Kidney (tissue), 14 donors: Measurements from ENCODE around the gene RNF215. TPM values are rescaled to one million over a fixed set of nuclear protein-coding genes. Genes with fewer than 3 reads are reported as not detected.

ENCODE experiments used
- DNase-seq, 5 donors: peaks; one replicate each; pipeline ENCODE4 v3.0.0-alpha.2; 2013 to 2020
- FAIRE-seq: peaks from 2 replicates; lab custom pipeline; 2012; peaks lifted over from hg19 to GRCh38; lab: Jason Lieb, UNC
- H3K27ac ChIP-seq, 2 donors: one replicate each; pipeline ENCODE4 v1.7.0; 2013; ENCODE audit warnings: low read depth in 2 of 2, low read length in 2 of 2, inconsistent platforms in 1 of 2
- H3K27me3 ChIP-seq: one replicate; pipeline ENCODE4 v1.7.1; 2013; ENCODE audit warnings: low read length, inconsistent platforms; ENCODE audit not compliant: control insufficient read depth, insufficient read depth
- H3K36me3 ChIP-seq, 3 donors: one replicate each; pipeline versions ENCODE4 v1.7.0 to v1.7.1; 2013; ENCODE audit warnings: low read length in 3 of 3, control low read depth in 1 of 3, inconsistent platforms in 1 of 3; ENCODE audit not compliant: insufficient read depth in 3 of 3, control insufficient read depth in 2 of 3
- H3K4me1 ChIP-seq, 3 donors: one replicate each; pipeline versions ENCODE4 v1.7.0 to v1.7.1; 2013; ENCODE audit warnings: low read length in 3 of 3, inconsistent platforms in 1 of 3, low read depth in 1 of 3; ENCODE audit not compliant: control insufficient read depth in 2 of 3, insufficient read depth in 2 of 3
- H3K4me3 ChIP-seq, 3 donors: one replicate each; pipeline versions ENCODE4 v1.7.0 to v1.8.1; 2013; ENCODE audit warnings: low read length in 3 of 3, control low read depth in 1 of 3, inconsistent platforms in 1 of 3
- H3K9ac ChIP-seq, 3 donors: one replicate each; pipeline versions ENCODE4 v1.7.0 to v1.7.1; 2013; ENCODE audit warnings: low read length in 3 of 3, control low read depth in 1 of 3, inconsistent platforms in 1 of 3
- H3K9me3 ChIP-seq, 3 donors: one replicate each; pipeline versions ENCODE4 v1.7.0 to v1.7.1; 2013; ENCODE audit warnings: low read length in 3 of 3, control low read depth in 1 of 3, inconsistent platforms in 1 of 3; ENCODE audit not compliant: control insufficient read depth in 2 of 3, insufficient read depth in 1 of 3
- intact Hi-C: fragments of 100-400 bp; cut with DNase I; formaldehyde crosslinking; loops from one replicate; pipeline ENCODE4 v1.11.1; 2022
- polyA plus RNA-seq: library from polyadenylated mRNA; stranded (reverse); fragments of 350-450 nt; fragmentation: Illumina TruSeq; extraction: RNeasy Lipid Tissue Mini Kit (QIAGEN cat#74804); gene quantifications from one replicate; pipeline ENCODE4 v1.2.3, GENCODE V29; 2014; ENCODE audit warnings: low read depth, low replicate concordance; ENCODE audit not compliant: insufficient read depth
- total RNA-seq: library from RNA; stranded (reverse); fragmentation: NEBNext Ultra II Directional; extraction: Animal tissue kit (Norgen Biotek cat#: 25700); gene quantifications from one replicate; pipeline ENCODE4 v1.2.1, GENCODE V29; 2021
- TF ChIP-seq, protein P1 (sequence below): IDR thresholded peaks from 3 replicates; pipeline ENCODE4 v1.5.1; 2012; ENCODE audit warnings: mild to moderate bottlenecking, moderate library complexity, borderline replicate concordance; ENCODE audit not compliant: insufficient read depth; ENCODE audit errors: extremely low read depth
- donor health status: control.
- donor health status: control.
- donor health status: control.
- donor health status: control.
- donor health status: control.
- donor health status: DM: yes; HTN: yes; CAD: no.
- donor health status: Normal renal cell carcinoma (clear cell type).

RNF215 gene
- total and polyA plus RNA-seq, 2 donors from 2014 or later: 15.9 to 19.7 TPM

- Histone ChIP-seq H3K4me1 (peaks cover 0 to 15% (median 11%) of the 10 kb centered on the region in 3 donors), H3K27ac (no peak overlapping the region), H3K9me3 (no peaks in the 10 kb centered on the region), H3K4me3 (no peak overlapping the region), H3K27me3 (no peaks in the 10 kb centered on the region), H3K9ac (no peak overlapping the region), H3K36me3 (peaks cover 6 to 34% (median 20%) of the 10 kb centered on the region in 3 donors)
- TF ChIP-seq, protein P1, sequence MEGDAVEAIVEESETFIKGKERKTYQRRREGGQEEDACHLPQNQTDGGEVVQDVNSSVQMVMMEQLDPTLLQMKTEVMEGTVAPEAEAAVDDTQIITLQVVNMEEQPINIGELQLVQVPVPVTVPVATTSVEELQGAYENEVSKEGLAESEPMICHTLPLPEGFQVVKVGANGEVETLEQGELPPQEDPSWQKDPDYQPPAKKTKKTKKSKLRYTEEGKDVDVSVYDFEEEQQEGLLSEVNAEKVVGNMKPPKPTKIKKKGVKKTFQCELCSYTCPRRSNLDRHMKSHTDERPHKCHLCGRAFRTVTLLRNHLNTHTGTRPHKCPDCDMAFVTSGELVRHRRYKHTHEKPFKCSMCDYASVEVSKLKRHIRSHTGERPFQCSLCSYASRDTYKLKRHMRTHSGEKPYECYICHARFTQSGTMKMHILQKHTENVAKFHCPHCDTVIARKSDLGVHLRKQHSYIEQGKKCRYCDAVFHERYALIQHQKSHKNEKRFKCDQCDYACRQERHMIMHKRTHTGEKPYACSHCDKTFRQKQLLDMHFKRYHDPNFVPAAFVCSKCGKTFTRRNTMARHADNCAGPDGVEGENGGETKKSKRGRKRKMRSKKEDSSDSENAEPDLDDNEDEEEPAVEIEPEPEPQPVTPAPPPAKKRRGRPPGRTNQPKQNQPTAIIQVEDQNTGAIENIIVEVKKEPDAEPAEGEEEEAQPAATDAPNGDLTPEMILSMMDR: no peak
- DNase-seq (no peak), FAIRE-seq (no peak)
- intact Hi-C loops: no loop called here
These were observed 36.0 kb downstream of the RNF215 start for GRCh38 chr22:30351226-30351625.

DNA sequence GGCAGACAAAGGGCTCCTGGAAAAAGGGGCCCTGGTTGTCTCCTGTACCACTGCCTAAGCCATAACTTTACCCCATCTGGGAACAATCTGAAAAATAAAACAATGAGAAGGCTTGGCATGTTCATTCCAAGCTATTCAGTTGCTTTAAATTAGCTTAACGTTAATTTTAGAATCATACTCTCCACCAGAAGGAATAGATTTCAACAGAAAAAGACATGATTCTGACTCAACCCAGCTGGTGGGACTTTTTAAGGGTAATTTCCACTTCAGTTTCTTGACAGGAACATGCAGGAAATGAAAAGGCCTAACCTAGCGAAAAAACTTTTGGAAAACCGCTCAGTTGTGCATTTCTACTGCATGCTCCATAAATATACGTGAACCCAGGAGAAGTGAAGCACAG lies 38.4 kb downstream of the RNF215 start:
- H3K27ac ChIP-seq: no peak overlapping the region
- intact Hi-C loops: no loop called here
- no peaks in the 10 kb centered on the region for H3K27me3 ChIP-seq

DNA sequence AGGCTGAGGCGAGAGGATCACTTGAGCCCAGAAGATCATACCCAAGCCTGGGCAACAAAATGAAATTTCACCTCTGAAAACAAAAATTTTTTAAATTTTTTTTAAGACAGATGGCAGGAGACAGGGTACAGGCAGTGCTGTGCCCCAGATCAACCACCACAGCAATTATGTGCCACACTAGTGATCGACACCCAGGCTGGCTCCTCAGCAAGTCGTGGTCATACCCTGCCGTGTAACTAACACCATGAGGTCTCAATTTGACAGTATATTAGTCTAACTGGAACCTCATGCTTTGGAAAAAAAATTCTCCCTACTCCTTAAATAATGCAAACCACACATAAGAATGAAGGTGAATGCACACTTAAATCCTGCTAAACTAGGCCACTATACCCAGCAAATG lies 38.8 kb downstream of the RNF215 start:
- TF ChIP-seq, protein P1: no peak
- FAIRE-seq (no peak), DNase-seq (no peak)
- Histone ChIP-seq H3K9ac (no peak overlapping the region), H3K27me3 (no peaks in the 10 kb centered on the region), H3K27ac (no peak overlapping the region), H3K9me3 (no peaks in the 10 kb centered on the region), H3K4me3 (no peak overlapping the region), H3K4me1 (no peaks in the 10 kb centered on the region), H3K36me3 (peaks cover 19 to 62% (median 47%) of the 10 kb centered on the region in 3 donors)
- intact Hi-C loops: no loop called here

More for the DNA sequence above, 38.4 kb downstream of the RNF215 start:
- Histone ChIP-seq H3K36me3 (peaks cover 18 to 58% (median 43%) of the 10 kb centered on the region in 3 donors), H3K9ac (no peak overlapping the region), H3K9me3 (no peaks in the 10 kb centered on the region), H3K4me3 (no peak overlapping the region), H3K4me1 (peaks cover 0 to 2% (median 1%) of the 10 kb centered on the region in 3 donors)
- TF ChIP-seq, protein P1: no peak
- DNase-seq: peak in 1 of 5 donors; percentile 53
- FAIRE-seq: no peak
